OCI-LY3 (cell line): Measurements from ENCODE around the gene ADH6.

ENCODE experiments used
- H2AFZ ChIP-seq: fragments of 200-600, 300-600 bp; shearing (Covaris generic); 2 replicates; pipeline ENCODE4 v1.6.0; 2014; ENCODE audit warnings: antibody characterized with exemption, low read depth, low read length
- H3K27ac ChIP-seq: fragments of 200-600, 300-600 bp; sonication (generic); 2 replicates; pipeline ENCODE4 v1.5.1; 2014; ENCODE audit warnings: mild to moderate bottlenecking, low read length, moderate library complexity, mixed read lengths
- H3K27me3 ChIP-seq: fragments of 200-600, 300-600 bp; sonication (generic); 2 replicates; pipeline ENCODE4 v1.6.1; 2014; ENCODE audit warnings: low read depth, low read length, mixed read lengths
- H3K36me3 ChIP-seq: fragments of 200-600, 300-600 bp; sonication (generic); replicated peaks from 2 replicates; pipeline ENCODE3; 2014; ENCODE audit warnings: low read depth, low read length, mixed read lengths
- H3K4me1 ChIP-seq: fragments of 300-600, 200-600 bp; sonication (generic); 2 replicates; pipeline ENCODE4 v1.6.1; 2014; ENCODE audit warnings: low read length, mixed read lengths
- H3K4me2 ChIP-seq: fragments of 200-600, 300-600 bp; sonication (generic); 2 replicates; pipeline ENCODE4 v1.6.1; 2014; ENCODE audit warnings: low read length, mixed read lengths
- H3K4me3 ChIP-seq: fragments of 300-600, 200-600 bp; sonication (generic); 2 replicates; pipeline ENCODE4 v1.5.1; 2014; ENCODE audit warnings: antibody characterized with exemption, mild to moderate bottlenecking, low read length, moderate library complexity
- H3K79me2 ChIP-seq: fragments of 300-600, 200-600 bp; shearing (Covaris generic); 2 replicates; pipeline ENCODE4 v1.6.1; 2014; ENCODE audit warnings: mild to moderate bottlenecking, low read length, mixed read lengths
- H3K9ac ChIP-seq: fragments of 300-600, 200-600 bp; shearing (Covaris generic); 2 replicates; pipeline ENCODE4 v1.6.0; 2014; ENCODE audit warnings: mild to moderate bottlenecking, low read length, moderate library complexity
- H3K9me3 ChIP-seq: fragments of 200-600, 300-600 bp; shearing (Covaris generic); 2 replicates; pipeline ENCODE4 v1.6.1; 2014; ENCODE audit warnings: low read length, mixed read lengths; ENCODE audit not compliant: insufficient read depth
- H4K20me1 ChIP-seq: fragments of 200-600, 300-600 bp; sonication (generic); 2 replicates; pipeline ENCODE4 v1.6.1; 2016; ENCODE audit warnings: low read length, mixed read lengths; ENCODE audit not compliant: insufficient read depth
- CTCF ChIP-seq: fragments of 200-600, 300-600 bp; sonication (generic); IDR thresholded peaks from 2 replicates; pipeline ENCODE4 v1.5.1; 2014; ENCODE audit warnings: antibody characterized with exemption, low read length, low read depth
- EZH2phosphoT487 ChIP-seq: fragments of 200-600 bp; shearing (Covaris generic); IDR thresholded peaks from 2 replicates; pipeline ENCODE4 v1.6.1; 2018; ENCODE audit warnings: antibody characterized with exemption, mixed run types, low read depth

Gene ADH6

GRCh38 chr4:99156992-99157391 lies 62.1 kb downstream of the ADH6 start:
- H3K4me3 ChIP-seq: no peak overlapping the region
- no peak overlapping the region for H3K4me2 ChIP-seq
- H3K9me3 ChIP-seq: no peaks in the 10 kb centered on the region
- H3K27ac ChIP-seq: no peak overlapping the region
- no peaks in the 10 kb centered on the region for H3K36me3 ChIP-seq
- H3K9ac ChIP-seq: no peak overlapping the region
- H3K79me2 ChIP-seq: no peaks in the 10 kb centered on the region
- H3K27me3 ChIP-seq: no peaks in the 10 kb centered on the region
- no peaks in the 10 kb centered on the region for H3K4me1 ChIP-seq
- TF ChIP-seq CTCF: no peak
- no peak for TF ChIP-seq EZH2phosphoT487
- no peaks in the 10 kb centered on the region for H4K20me1 ChIP-seq
- no peak overlapping the region for H2AFZ ChIP-seq

GRCh38 chr4:99154658-99155342 lies 64.2 kb downstream of the ADH6 start:
- Histone ChIP-seq H3K27me3 (no peaks in the 10 kb centered on the region), H3K79me2 (no peaks in the 10 kb centered on the region), H3K4me3 (no peak overlapping the region), H3K36me3 (no peaks in the 10 kb centered on the region), H4K20me1 (no peaks in the 10 kb centered on the region), H2AFZ (no peak overlapping the region), H3K27ac (no peak overlapping the region), H3K9me3 (peaks cover 7% of the 10 kb centered on the region; the same call in 1 of the 2 replicates), H3K4me2 (no peak overlapping the region), H3K4me1 (no peaks in the 10 kb centered on the region), H3K9ac (no peak overlapping the region)
- no peak for TF ChIP-seq CTCF
- no peak for TF ChIP-seq EZH2phosphoT487
